C4-2B (cell line): ENCODE data around the gene CD200R1.

Experiments
- H3K27ac ChIP-seq: fragments of 450-650 bp; 2 replicates; pipeline ENCODE4 v1.5.1; 2017
- ZFX ChIP-seq: fragments of 450-650 bp; IDR thresholded peaks from 2 replicates; pipeline ENCODE4 v1.6.1; 2017
- TF ChIP-seq, protein P1 (sequence below): fragments of 450-650 bp; conservative IDR thresholded peaks from 2 replicates; pipeline ENCODE4 v1.5.1; 2017; ENCODE audit warnings: mild to moderate bottlenecking

Gene CD200R1

DNA sequence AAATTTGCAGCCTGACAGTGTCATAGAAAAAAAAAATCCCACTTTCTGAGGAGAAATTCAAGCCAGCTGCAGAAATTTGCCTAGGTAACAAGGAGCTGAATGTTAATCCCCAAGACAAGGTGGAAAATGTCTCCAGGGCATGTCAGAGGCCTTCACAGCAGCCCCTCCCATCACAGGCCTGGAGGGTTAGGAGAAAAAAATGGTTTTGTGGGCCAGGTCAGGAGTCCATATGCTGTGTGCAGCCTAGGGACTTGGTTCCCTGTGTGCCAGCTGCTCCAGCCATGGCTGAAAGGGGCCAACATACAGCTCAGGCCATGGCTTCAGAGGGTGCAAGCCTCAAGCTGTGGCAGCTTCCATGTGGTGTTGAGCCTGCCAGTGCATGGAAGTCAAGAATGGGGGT lies 11.2 kb downstream of the CD200R1 start:
- no peak for TF ChIP-seq ZFX
- TF ChIP-seq, protein P1, sequence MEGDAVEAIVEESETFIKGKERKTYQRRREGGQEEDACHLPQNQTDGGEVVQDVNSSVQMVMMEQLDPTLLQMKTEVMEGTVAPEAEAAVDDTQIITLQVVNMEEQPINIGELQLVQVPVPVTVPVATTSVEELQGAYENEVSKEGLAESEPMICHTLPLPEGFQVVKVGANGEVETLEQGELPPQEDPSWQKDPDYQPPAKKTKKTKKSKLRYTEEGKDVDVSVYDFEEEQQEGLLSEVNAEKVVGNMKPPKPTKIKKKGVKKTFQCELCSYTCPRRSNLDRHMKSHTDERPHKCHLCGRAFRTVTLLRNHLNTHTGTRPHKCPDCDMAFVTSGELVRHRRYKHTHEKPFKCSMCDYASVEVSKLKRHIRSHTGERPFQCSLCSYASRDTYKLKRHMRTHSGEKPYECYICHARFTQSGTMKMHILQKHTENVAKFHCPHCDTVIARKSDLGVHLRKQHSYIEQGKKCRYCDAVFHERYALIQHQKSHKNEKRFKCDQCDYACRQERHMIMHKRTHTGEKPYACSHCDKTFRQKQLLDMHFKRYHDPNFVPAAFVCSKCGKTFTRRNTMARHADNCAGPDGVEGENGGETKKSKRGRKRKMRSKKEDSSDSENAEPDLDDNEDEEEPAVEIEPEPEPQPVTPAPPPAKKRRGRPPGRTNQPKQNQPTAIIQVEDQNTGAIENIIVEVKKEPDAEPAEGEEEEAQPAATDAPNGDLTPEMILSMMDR = no peak
- H3K27ac ChIP-seq = no peak overlapping the region

DNA sequence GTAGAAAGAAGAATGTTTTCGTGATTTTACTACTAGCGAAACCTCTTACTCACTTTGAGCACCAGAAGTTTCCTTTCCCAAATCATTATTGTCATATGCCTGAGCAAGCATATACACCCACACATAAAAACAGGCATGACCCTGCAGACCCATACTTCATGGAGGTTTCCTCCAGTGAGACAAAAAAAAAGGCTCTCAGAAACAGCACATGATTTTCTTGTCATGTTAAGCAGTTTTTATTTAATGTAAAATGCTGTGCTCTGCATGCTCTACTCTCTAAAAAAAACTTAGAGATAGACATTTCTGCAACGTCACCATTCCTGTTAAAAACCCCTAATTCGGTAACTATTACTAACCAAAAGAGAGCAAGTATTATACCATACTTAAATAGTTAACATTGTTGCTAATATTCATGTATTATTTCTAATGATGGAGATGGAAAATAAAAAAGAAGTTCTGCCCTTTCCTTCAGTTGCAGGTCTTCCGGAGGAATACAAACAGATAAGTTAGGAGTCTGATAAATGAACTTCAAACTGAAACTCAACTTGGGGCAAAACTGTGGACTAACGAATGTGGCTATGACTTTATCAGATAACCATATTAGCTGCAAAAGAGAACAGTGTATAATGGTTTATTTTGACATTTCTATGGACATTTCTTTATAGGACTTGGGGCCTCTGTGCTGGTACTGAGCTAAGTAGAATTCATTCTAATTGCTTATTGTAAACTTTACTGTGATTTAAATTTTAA lies 15.9 kb downstream of the CD200R1 start:
- TF ChIP-seq ZFX = no peak
- TF ChIP-seq, protein P1 = no peak
- no peak overlapping the region for H3K27ac ChIP-seq

DNA sequence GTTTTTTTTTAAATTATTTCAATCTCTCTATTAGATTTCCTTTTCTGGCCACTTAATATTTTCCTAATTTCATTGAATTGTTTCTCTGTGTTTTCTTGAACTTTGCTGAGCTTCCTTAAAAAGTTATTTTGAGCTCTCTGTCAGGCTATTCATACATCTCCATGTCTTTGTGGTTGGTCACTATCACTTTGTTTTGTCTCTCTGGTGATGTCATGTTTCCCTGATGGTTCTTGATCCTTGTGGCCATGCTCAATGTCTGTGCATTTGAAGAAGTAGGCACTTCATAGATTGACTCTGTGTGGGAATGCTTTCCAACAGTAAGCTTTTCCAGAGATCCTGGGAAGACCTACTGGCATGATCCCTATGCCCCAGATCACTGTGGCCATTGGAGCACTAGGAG lies 18.6 kb downstream of the CD200R1 start:
- H3K27ac ChIP-seq = no peak overlapping the region
- TF ChIP-seq, protein P1 = no peak
- no peak for TF ChIP-seq ZFX

DNA sequence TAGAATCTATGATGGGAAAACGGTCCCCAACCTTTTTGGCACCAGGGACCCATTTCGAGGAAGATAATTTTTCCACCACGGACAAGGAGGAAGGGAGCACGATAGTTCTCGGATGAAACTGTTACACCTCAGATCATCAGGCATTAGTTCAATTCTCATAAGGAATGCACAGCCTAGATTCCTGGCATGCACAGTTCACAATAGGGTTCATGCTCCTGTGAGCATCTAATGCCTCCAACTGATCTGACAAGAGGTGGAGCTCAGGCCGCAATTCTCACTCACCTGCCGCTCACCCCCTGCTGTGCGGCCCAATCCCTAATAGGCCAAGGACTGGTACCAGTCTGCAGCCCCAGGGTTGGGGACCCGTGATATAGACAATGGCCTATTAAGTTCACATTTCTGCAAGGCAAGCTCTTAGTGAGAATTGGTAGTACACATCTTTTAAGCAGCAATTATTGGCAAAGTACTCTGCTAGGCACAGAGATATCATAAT lies 26.5 kb downstream of the CD200R1 start:
- no peak overlapping the region for H3K27ac ChIP-seq
- TF ChIP-seq, protein P1 = no peak
- no peak for TF ChIP-seq ZFX

DNA sequence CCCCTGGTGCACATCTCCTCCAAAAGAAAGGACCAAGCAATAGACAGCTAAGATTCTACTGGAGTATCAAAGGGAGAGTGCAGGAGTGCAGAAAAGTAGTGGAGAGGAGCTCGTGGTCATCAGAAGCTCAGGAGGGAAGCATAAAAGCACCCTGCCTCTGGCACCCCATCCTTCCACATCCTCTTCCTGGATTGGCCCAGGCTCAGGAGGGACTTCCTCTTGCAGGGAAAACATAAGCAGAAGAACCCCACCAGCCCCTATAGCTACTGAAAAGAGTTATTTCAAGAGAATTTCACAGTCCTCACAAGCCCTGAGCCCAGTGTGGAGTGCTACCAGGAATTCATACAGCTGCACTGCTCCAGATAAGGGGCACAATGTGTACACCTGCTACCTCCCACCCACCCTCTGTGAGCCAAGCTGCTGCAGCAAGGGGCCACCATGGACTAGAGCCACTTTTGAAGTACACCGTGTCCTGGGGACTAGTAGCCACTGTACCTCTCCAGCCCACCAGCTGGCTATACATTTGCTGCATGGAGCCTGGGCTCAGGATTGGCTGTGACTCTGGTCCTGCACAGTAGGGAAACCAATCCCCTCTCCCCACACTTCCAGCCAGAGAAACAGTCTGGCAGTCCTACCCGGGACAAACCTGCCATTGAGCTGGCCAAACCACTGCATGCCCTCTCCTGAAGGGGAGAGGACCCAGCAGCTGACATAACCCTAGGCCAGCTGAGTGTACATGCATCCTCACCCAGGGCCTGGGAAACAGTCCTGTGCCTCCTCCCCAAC lies 43.0 kb downstream of the CD200R1 start:
- TF ChIP-seq, protein P1 = no peak
- TF ChIP-seq ZFX = no peak
- H3K27ac ChIP-seq = no peak overlapping the region

DNA sequence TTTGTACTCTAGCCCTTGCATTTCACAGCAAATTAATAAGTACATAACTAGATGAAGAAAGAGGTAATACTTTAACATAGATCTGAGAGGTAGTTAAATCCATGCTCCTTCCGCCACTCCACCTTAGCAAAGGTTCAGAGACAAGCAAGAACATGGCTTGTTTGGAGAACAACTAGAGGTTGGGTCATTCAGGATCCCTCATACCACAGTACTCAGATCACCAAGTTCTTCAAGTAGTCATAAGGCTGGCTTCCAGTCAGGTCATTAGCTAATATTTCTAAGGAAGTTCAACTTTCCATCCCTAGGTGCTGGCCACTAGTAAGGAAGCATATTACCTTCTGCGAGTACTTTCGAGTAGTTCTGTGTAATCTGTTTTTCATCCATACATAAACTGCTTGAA lies 44.1 kb downstream of the CD200R1 start:
- TF ChIP-seq, protein P1 = no peak
- no peak for TF ChIP-seq ZFX
- H3K27ac ChIP-seq = no peak overlapping the region

DNA sequence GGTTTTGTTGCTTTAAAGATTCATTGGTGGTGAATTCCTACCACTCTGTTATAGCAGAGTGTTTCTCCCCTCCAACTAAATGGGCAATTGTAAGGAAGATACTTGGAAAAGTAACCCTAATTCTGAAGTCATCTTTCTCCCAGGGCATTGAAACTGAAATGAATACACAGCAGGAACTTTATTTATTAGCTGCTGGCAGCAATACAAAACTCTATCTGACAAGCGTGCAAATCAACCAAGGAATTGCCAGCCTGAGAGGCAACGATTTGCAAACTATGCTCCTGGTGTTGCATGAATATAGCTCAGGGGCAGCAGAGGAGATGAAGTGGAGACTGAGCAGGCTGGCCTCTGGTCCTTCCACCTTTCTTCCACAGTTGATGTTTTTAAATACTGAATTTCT lies 48.9 kb downstream of the CD200R1 start:
- H3K27ac ChIP-seq = no peak overlapping the region
- TF ChIP-seq ZFX = no peak
- TF ChIP-seq, protein P1 = no peak
